Gastrocnemius medialis (tissue), 4 donors: ENCODE data around the gene AUTS2.

Source experiments
- CTCF ChIP-seq, 5 experiments: fragments of 450-650 bp in 3 of 5; fragments of 200-600 bp in 2 of 5; sonication (generic) in 2 of 5; IDR thresholded peaks in 4 of 5; conservative IDR thresholded peaks in 1 of 5; 1 replicate in 4 of 5; 2 replicates in 1 of 5; pipeline ENCODE4 v1.5.1; 2016 to 2019; ENCODE audit warnings: antibody characterized with exemption in 5 of 5, mild to moderate bottlenecking in 3 of 5, moderate library complexity in 3 of 5
- POLR2A ChIP-seq, 2 donors: fragments of 450-650 bp; IDR thresholded peaks; one replicate each; pipeline ENCODE4 v1.6.1; 2017; ENCODE audit warnings: antibody characterized with exemption in 2 of 2, mild to moderate bottlenecking in 2 of 2, moderate library complexity in 2 of 2

GRCh38 chr7:70790215-70791073, 1192.2 kb downstream of the AUTS2 start:
- TF ChIP-seq CTCF (IDR thresholded peaks at IDR 0.05 in 4 of 5, conservative IDR thresholded peaks at IDR 0.05 in 1 of 5) (no peak), POLR2A (IDR thresholded peaks at IDR 0.05) (no peak)
